DMS153 (cell line): Measurements from ENCODE around the gene FIZ1.

ENCODE experiments used
- DNase-seq: peaks from one replicate; lab custom pipeline; 2025; lab: John Stamatoyannopoulos, UW

Gene FIZ1

GRCh38 chr19:55613396-55613795 lies 14.1 kb upstream of the FIZ1 start:
- DNase-seq: no peak

GRCh38 chr19:55611983-55612645 lies 12.8 kb upstream of the FIZ1 start:
- DNase-seq: no peak

GRCh38 chr19:55611300-55611982 lies 12.1 kb upstream of the FIZ1 start:
- DNase-seq: no peak

- DNase-seq: no peak
Measured at GRCh38 chr19:55609326-55609725, 10.0 kb upstream of the FIZ1 start.

GRCh38 chr19:55606817-55607216 lies 7.5 kb upstream of the FIZ1 start:
- no peak for DNase-seq

- no peak for DNase-seq
Measured at GRCh38 chr19:55606471-55606787, 7.1 kb upstream of the FIZ1 start.

GRCh38 chr19:55605637-55606470 lies 6.5 kb upstream of the FIZ1 start, which contains the start of gene ZNF865:
Gene ZNF865 (plus strand): TSS chr19:55605647. CDS start chr19:55613619, 7,972 bp downstream.
- DNase-seq: peak; percentile 50

- peak; percentile 95 for DNase-seq
Measured at GRCh38 chr19:55605207-55605636, 5.9 kb upstream of the FIZ1 start.

GRCh38 chr19:55603581-55604292 lies 4.4 kb upstream of the FIZ1 start:
- no peak for DNase-seq

- DNase-seq: no peak
Measured at GRCh38 chr19:55603115-55603514, 3.8 kb upstream of the FIZ1 start.

GRCh38 chr19:55602104-55603001 lies 3.0 kb upstream of the FIZ1 start:
- no peak for DNase-seq

- no peak for DNase-seq
Measured at GRCh38 chr19:55601084-55601483, 1.8 kb upstream of the FIZ1 start.

GRCh38 chr19:55600662-55601028 lies 1.3 kb upstream of the FIZ1 start:
- no peak for DNase-seq

GRCh38 chr19:55599842-55600661 lies 735 bp upstream of the FIZ1 start, which contains the start of gene ZNF524:
Gene ZNF524 (plus strand): TSS chr19:55600288. CDS start chr19:55602113, 1,825 bp downstream.
- peak; percentile 86 for DNase-seq

- peak; percentile 91 for DNase-seq
Measured at GRCh38 chr19:55598719-55599467, 424 bp downstream of the FIZ1 start.

- no peak for DNase-seq
Measured at GRCh38 chr19:55598034-55598433, 1.3 kb downstream of the FIZ1 start.

- DNase-seq: no peak
Measured at GRCh38 chr19:55597501-55597921, 1.8 kb downstream of the FIZ1 start.

GRCh38 chr19:55596304-55596703 lies 3.0 kb downstream of the FIZ1 start:
- DNase-seq: no peak

- no peak for DNase-seq
Measured at GRCh38 chr19:55594996-55595545, 4.2 kb downstream of the FIZ1 start.
